ENCODE results near the gene CERS6.

DNA sequence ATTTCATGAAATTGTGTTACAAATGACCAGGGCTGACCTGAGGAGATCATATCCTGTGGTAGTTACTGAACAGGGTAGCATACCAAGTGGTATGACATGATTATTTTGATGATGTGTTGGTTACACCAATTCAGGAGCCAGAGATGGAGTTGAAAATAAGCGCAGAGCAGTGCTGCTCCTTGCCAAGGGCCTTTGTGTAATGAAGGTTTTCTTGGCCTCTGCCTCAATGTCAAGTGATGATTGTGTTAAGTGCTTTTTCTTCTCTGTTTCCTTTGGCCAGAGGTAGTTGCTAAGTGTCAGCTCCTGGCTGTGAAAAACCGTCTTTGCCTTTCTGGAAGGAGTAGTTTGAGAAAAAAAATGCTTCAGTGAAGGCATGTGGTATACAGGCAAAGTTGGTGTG is 131.2 kb downstream of the CERS6 start:
- TF ChIP-seq, protein P1, sequence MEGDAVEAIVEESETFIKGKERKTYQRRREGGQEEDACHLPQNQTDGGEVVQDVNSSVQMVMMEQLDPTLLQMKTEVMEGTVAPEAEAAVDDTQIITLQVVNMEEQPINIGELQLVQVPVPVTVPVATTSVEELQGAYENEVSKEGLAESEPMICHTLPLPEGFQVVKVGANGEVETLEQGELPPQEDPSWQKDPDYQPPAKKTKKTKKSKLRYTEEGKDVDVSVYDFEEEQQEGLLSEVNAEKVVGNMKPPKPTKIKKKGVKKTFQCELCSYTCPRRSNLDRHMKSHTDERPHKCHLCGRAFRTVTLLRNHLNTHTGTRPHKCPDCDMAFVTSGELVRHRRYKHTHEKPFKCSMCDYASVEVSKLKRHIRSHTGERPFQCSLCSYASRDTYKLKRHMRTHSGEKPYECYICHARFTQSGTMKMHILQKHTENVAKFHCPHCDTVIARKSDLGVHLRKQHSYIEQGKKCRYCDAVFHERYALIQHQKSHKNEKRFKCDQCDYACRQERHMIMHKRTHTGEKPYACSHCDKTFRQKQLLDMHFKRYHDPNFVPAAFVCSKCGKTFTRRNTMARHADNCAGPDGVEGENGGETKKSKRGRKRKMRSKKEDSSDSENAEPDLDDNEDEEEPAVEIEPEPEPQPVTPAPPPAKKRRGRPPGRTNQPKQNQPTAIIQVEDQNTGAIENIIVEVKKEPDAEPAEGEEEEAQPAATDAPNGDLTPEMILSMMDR (IDR thresholded peaks at IDR 0.05): no peak
- no peak for TF ChIP-seq POLR2A (IDR thresholded peaks at IDR 0.05)

Measured in breast epithelium (tissue), 3 donors.